ENCODE data around the gene PACSIN1. TPM values are rescaled to one million over a fixed set of nuclear protein-coding genes. Genes with fewer than 3 reads are reported as not detected.

PACSIN1 gene
- total RNA-seq, 1 experiment from 2014 or later: 5.0 TPM

DNA sequence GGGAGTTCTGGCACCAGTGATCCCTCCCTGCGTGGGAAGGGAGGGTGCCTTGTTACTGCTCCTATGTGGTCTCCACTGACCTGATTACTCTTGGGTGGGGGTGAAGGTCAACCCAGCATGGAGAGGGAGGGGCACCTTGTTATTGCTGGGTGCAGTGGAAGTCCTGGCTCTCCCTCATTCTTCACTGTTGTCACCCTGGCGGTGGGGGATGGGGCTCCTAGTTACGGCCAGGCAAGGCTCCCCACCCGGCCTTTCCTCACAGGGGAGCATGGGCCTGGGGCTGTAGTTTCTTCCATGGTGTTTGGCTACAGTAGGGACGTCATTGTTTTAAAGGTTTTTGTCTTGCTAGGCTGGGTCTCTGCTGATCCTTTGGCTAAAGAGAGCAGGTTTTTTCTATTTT lies 40.8 kb downstream of the PACSIN1 start:
- Histone ChIP-seq H3K9me3 (ENCODE audit: control insufficient read depth in 1 of 2, insufficient read depth in 1 of 2, low read depth in 1 of 2, low read length in 2 of 2) (no peaks in the 10 kb centered on the region), H3K27me3 (ENCODE audit: insufficient read depth, low read length) (no peaks in the 10 kb centered on the region), H3K27ac (ENCODE audit: low read depth, low read length) (no peak overlapping the region), H3K9me2 (ENCODE audit: insufficient read depth) (no peaks in the 10 kb centered on the region), H3K4me2 (ENCODE audit: low read length) (no peak overlapping the region), H2AFZ (ENCODE audit: low read depth, low read length, poor library complexity, severe bottlenecking) (no peak overlapping the region), H3K36me3 (ENCODE audit: control insufficient read depth in 1 of 2, insufficient read depth in 2 of 2, low read length in 2 of 2) (no peaks in the 10 kb centered on the region), H3K79me2 (ENCODE audit: insufficient read depth, low read length) (no peaks in the 10 kb centered on the region), H3K4me1 (ENCODE audit: control insufficient read depth in 1 of 2, insufficient read depth in 2 of 2, low read length in 2 of 2) (no peaks in the 10 kb centered on the region), H3K9ac (ENCODE audit: low read length) (no peak overlapping the region), H4K20me1 (ENCODE audit: insufficient read depth) (no peaks in the 10 kb centered on the region), H3K4me3 (replicated peaks in 1 of 2; ENCODE audit: low read depth in 1 of 2, low read length in 2 of 2) (no peak overlapping the region)
- ChIA-PET CTCF (no interaction called here), POLR2A (no interaction called here), RAD21 (ENCODE audit: low non-redundant PET in 1 of 2, low total read pairs in 2 of 2, uncharacterized antibody in 2 of 2, unreplicated experiment in 2 of 2) (no interaction called here)
- no peak for DNase-seq (ENCODE audit: low read depth, low spot score)
- intact Hi-C loops (cut with micrococcal nuclease): no loop called here
- no peak for TF ChIP-seq EGR1 (IDR thresholded peaks at IDR 0.05; ENCODE audit: low read depth)
- TF ChIP-seq ZFX (IDR thresholded peaks at IDR 0.05): no peak
- TF ChIP-seq JUND (IDR thresholded peaks at IDR 0.05): no peak
- TF ChIP-seq, protein P1, sequence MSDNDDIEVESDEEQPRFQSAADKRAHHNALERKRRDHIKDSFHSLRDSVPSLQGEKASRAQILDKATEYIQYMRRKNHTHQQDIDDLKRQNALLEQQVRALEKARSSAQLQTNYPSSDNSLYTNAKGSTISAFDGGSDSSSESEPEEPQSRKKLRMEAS (IDR thresholded peaks at IDR 0.05): no peak
- no peak for TF ChIP-seq SP1 (IDR thresholded peaks at IDR 0.05; ENCODE audit: low read depth)
- TF ChIP-seq SIN3A (IDR thresholded peaks at IDR 0.05; ENCODE audit: low read depth): no peak
- TF ChIP-seq, protein P2, sequence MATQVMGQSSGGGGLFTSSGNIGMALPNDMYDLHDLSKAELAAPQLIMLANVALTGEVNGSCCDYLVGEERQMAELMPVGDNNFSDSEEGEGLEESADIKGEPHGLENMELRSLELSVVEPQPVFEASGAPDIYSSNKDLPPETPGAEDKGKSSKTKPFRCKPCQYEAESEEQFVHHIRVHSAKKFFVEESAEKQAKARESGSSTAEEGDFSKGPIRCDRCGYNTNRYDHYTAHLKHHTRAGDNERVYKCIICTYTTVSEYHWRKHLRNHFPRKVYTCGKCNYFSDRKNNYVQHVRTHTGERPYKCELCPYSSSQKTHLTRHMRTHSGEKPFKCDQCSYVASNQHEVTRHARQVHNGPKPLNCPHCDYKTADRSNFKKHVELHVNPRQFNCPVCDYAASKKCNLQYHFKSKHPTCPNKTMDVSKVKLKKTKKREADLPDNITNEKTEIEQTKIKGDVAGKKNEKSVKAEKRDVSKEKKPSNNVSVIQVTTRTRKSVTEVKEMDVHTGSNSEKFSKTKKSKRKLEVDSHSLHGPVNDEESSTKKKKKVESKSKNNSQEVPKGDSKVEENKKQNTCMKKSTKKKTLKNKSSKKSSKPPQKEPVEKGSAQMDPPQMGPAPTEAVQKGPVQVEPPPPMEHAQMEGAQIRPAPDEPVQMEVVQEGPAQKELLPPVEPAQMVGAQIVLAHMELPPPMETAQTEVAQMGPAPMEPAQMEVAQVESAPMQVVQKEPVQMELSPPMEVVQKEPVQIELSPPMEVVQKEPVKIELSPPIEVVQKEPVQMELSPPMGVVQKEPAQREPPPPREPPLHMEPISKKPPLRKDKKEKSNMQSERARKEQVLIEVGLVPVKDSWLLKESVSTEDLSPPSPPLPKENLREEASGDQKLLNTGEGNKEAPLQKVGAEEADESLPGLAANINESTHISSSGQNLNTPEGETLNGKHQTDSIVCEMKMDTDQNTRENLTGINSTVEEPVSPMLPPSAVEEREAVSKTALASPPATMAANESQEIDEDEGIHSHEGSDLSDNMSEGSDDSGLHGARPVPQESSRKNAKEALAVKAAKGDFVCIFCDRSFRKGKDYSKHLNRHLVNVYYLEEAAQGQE (IDR thresholded peaks at IDR 0.05; ENCODE audit: low read depth): no peak
- no peak for TF ChIP-seq ELF1 (IDR thresholded peaks at IDR 0.05; ENCODE audit: borderline replicate concordance, low read depth)
- TF ChIP-seq CEBPB (IDR thresholded peaks at IDR 0.05; ENCODE audit: low read depth): no peak
- TF ChIP-seq EZH2phosphoT487 (IDR thresholded peaks at IDR 0.05; ENCODE audit: borderline replicate concordance): no peak
- no peak for TF ChIP-seq EZH2 (IDR thresholded peaks at IDR 0.05)
- TF ChIP-seq YY1 (IDR thresholded peaks at IDR 0.05; ENCODE audit: extremely low read depth, insufficient replicate concordance, low read depth, low read length): no peak
- no peak for TF ChIP-seq ZNF274 (IDR thresholded peaks at IDR 0.05; ENCODE audit: low read depth, low read length)
- ATAC-seq: no peak
- BruUV-seq (replicated peaks): no TSS peak
